Testis (tissue), 2 donors: ENCODE data around the gene CDH22.

Experiments
- CTCF ChIP-seq, 3 experiments: fragments of 450-650 bp in 2 of 3; fragments of 200-600 bp in 1 of 3; sonication (generic) in 1 of 3; IDR thresholded peaks; one replicate each; pipeline ENCODE4 v1.5.1; 2016 to 2019; ENCODE audit warnings: antibody characterized with exemption in 3 of 3, mild to moderate bottlenecking in 2 of 3, moderate library complexity in 1 of 3
- POLR2A ChIP-seq: fragments of 450-650 bp; IDR thresholded peaks from one replicate; pipeline ENCODE4 v1.6.1; 2017; ENCODE audit warnings: antibody characterized with exemption, mild to moderate bottlenecking, moderate library complexity

GRCh38 chr20:46257887-46258286, 50.4 kb downstream of the CDH22 start:
- TF ChIP-seq POLR2A (no peak), CTCF (IDR thresholded peaks at IDR 0.05) (no peak)
